ENCODE data around the gene ZNG1F. TPM values are rescaled to one million over a fixed set of nuclear protein-coding genes. Genes with fewer than 3 reads are reported as not detected.
"Not testable (repeated sequence)": the region's sequence is repeated elsewhere in the genome, so short reads cannot be mapped to it uniquely, and the experiment has no call there.

The ZNG1F gene
- total and polyA plus RNA-seq, 2 donors (not counting 1 experiment from before 2014, with no cell fraction given) = 16.7 to 28.6 TPM

- POLR2A ChIA-PET = interaction anchor here (0.6 kb wide), 1 partner anchor 97 kb away, joined by 3 read pairs; no protein-coding TSS in a partner anchor
- H2AFZ ChIP-seq (ENCODE audit: insufficient read depth, low read depth, low read length, poor library complexity, severe bottlenecking); H4K20me1 ChIP-seq (ENCODE audit: control insufficient read depth, insufficient read depth, low read length, poor library complexity, severe bottlenecking); H3K9ac ChIP-seq (ENCODE audit: low read length); H3K4me3 Mint-ChIP-seq; intact Hi-C loops (cut with micrococcal nuclease); H3K27ac ChIP-seq (ENCODE audit: low read length in 2 of 2); H3K27ac Mint-ChIP-seq; H3K36me3 ChIP-seq (replicated peaks in 1 of 2; ENCODE audit: control extremely low read depth in 1 of 2, control insufficient read depth in 1 of 2, extremely low read depth in 1 of 2, insufficient read depth in 2 of 2, low read length in 1 of 2); H3K4me2 ChIP-seq (replicated peaks; ENCODE audit: low read depth, low read length, poor library complexity, severe bottlenecking); DNase-seq; H3K4me3 ChIP-seq (ENCODE audit: control extremely low read depth in 1 of 5, extremely low read depth in 1 of 5, insufficient read depth in 1 of 5, low read depth in 2 of 5, low read length in 4 of 5); H3K4me1 Mint-ChIP-seq; H3K9me3 ChIP-seq (ENCODE audit: control extremely low read depth in 1 of 3, control insufficient read depth in 2 of 3, insufficient read depth in 1 of 3, low read length in 2 of 3); H3K4me1 ChIP-seq (ENCODE audit: control insufficient read depth in 2 of 2, insufficient read depth in 2 of 2, low read length in 2 of 2); H3K9me3 Mint-ChIP-seq (ENCODE audit: insufficient read depth); H3K79me2 ChIP-seq (ENCODE audit: control insufficient read depth, insufficient read depth, low read length); H3K27me3 ChIP-seq (replicated peaks in 1 of 4; ENCODE audit: control extremely low read depth in 1 of 4, control insufficient read depth in 3 of 4, insufficient read depth in 4 of 4, low read length in 3 of 4): not testable (repeated sequence)
- TF ChIP-seq CTCF (IDR thresholded peaks at IDR 0.05) = peak; percentile 66
- peak; percentile 85 for ATAC-seq (ENCODE audit: low read depth)
- H3K27me3 Mint-ChIP-seq = peaks cover 11% of the 10 kb centered on the region
- CTCF ChIA-PET = interaction anchor here (0.6 kb wide), 1 partner anchor 137 kb away, joined by 4 read pairs; no protein-coding TSS in a partner anchor
- 15% methylated on average over 4 of the region's 11 CpGs for WGBS (ENCODE audit: insufficient coverage)
Observed at GRCh38 chr9:41088450-41089059, 100.6 kb downstream of the ZNG1F start.

- intact Hi-C loops (cut with micrococcal nuclease); H3K4me3 Mint-ChIP-seq: not testable (repeated sequence)
- POLR2A ChIA-PET = interaction anchor here (0.6 kb wide), 1 partner anchor 96 kb away, joined by 3 read pairs; no protein-coding TSS in a partner anchor
Observed at GRCh38 chr9:41087929-41088328, 101.2 kb downstream of the ZNG1F start.

GRCh38 chr9:41087157-41087780, 101.8 kb downstream of the ZNG1F start:
- H3K9me3 ChIP-seq (ENCODE audit: control extremely low read depth in 1 of 3, control insufficient read depth in 2 of 3, insufficient read depth in 1 of 3, low read length in 2 of 3); H3K4me1 ChIP-seq (ENCODE audit: control insufficient read depth in 2 of 2, insufficient read depth in 2 of 2, low read length in 2 of 2); H3K4me3 ChIP-seq (ENCODE audit: control extremely low read depth in 1 of 5, extremely low read depth in 1 of 5, insufficient read depth in 1 of 5, low read depth in 2 of 5, low read length in 4 of 5); H2AFZ ChIP-seq (ENCODE audit: insufficient read depth, low read depth, low read length, poor library complexity, severe bottlenecking); H3K36me3 ChIP-seq (replicated peaks in 1 of 2; ENCODE audit: control extremely low read depth in 1 of 2, control insufficient read depth in 1 of 2, extremely low read depth in 1 of 2, insufficient read depth in 2 of 2, low read length in 1 of 2); H3K9ac ChIP-seq (ENCODE audit: low read length); H3K4me3 Mint-ChIP-seq; CTCF ChIA-PET; H3K4me1 Mint-ChIP-seq; H3K27ac Mint-ChIP-seq; H3K27me3 ChIP-seq (replicated peaks in 1 of 4; ENCODE audit: control extremely low read depth in 1 of 4, control insufficient read depth in 3 of 4, insufficient read depth in 4 of 4, low read length in 3 of 4); H3K4me2 ChIP-seq (replicated peaks; ENCODE audit: low read depth, low read length, poor library complexity, severe bottlenecking); H3K27ac ChIP-seq (ENCODE audit: low read length in 2 of 2); intact Hi-C loops (cut with micrococcal nuclease); ATAC-seq (ENCODE audit: low read depth); H3K79me2 ChIP-seq (ENCODE audit: control insufficient read depth, insufficient read depth, low read length); H3K9me3 Mint-ChIP-seq (ENCODE audit: insufficient read depth); H4K20me1 ChIP-seq (ENCODE audit: control insufficient read depth, insufficient read depth, low read length, poor library complexity, severe bottlenecking); DNase-seq; POLR2A ChIA-PET: not testable (repeated sequence)
- WGBS (ENCODE audit: insufficient coverage) = 97% methylated on average over 2 of the region's 5 CpGs
- H3K27me3 Mint-ChIP-seq = peaks cover 17% of the 10 kb centered on the region

More at GRCh38 chr9:41087929-41088328, 101.2 kb downstream of the ZNG1F start:
- not testable (repeated sequence) for H3K27me3 ChIP-seq (replicated peaks in 1 of 4; ENCODE audit: control extremely low read depth in 1 of 4, control insufficient read depth in 3 of 4, insufficient read depth in 4 of 4, low read length in 3 of 4); DNase-seq; H3K27ac Mint-ChIP-seq; H3K27ac ChIP-seq (ENCODE audit: low read length in 2 of 2); ATAC-seq (ENCODE audit: low read depth); H4K20me1 ChIP-seq (ENCODE audit: control insufficient read depth, insufficient read depth, low read length, poor library complexity, severe bottlenecking); H3K4me1 Mint-ChIP-seq; H3K36me3 ChIP-seq (replicated peaks in 1 of 2; ENCODE audit: control extremely low read depth in 1 of 2, control insufficient read depth in 1 of 2, extremely low read depth in 1 of 2, insufficient read depth in 2 of 2, low read length in 1 of 2); H3K9me3 Mint-ChIP-seq (ENCODE audit: insufficient read depth); H3K9ac ChIP-seq (ENCODE audit: low read length); H3K4me1 ChIP-seq (ENCODE audit: control insufficient read depth in 2 of 2, insufficient read depth in 2 of 2, low read length in 2 of 2); H3K4me2 ChIP-seq (replicated peaks; ENCODE audit: low read depth, low read length, poor library complexity, severe bottlenecking); H2AFZ ChIP-seq (ENCODE audit: insufficient read depth, low read depth, low read length, poor library complexity, severe bottlenecking); H3K79me2 ChIP-seq (ENCODE audit: control insufficient read depth, insufficient read depth, low read length); H3K9me3 ChIP-seq (ENCODE audit: control extremely low read depth in 1 of 3, control insufficient read depth in 2 of 3, insufficient read depth in 1 of 3, low read length in 2 of 3); H3K4me3 ChIP-seq (ENCODE audit: control extremely low read depth in 1 of 5, extremely low read depth in 1 of 5, insufficient read depth in 1 of 5, low read depth in 2 of 5, low read length in 4 of 5)
- no CpG with 5 or more reads among the region's 5 CpGs for WGBS (ENCODE audit: insufficient coverage)
- H3K27me3 Mint-ChIP-seq = peaks cover 11% of the 10 kb centered on the region
- CTCF ChIA-PET = interaction anchor here (0.6 kb wide), 1 partner anchor 137 kb away, joined by 4 read pairs; no protein-coding TSS in a partner anchor

All from B cell (primary cell).